Transverse colon (tissue), 4 donors: Measurements from ENCODE around the gene DNMBP.

Experiments
- POLR2A ChIP-seq: fragments of 450-650 bp; IDR thresholded peaks from one replicate; pipeline ENCODE4 v1.6.1; 2016; ENCODE audit warnings: antibody characterized with exemption, mild to moderate bottlenecking, moderate library complexity
- POLR2AphosphoS5 ChIP-seq, 3 donors: sonication (generic); formaldehyde crosslinking; IDR thresholded peaks; one replicate each; pipeline ENCODE4 v1.6.1; 2016; ENCODE audit warnings: antibody characterized with exemption in 3 of 3
- TF ChIP-seq, protein P1 (sequence below), 5 experiments: fragments of 200-600 bp in 3 of 5; fragments of 450-650 bp in 2 of 5; sonication (generic) in 3 of 5; IDR thresholded peaks; 1 replicate in 2 of 5; 2 replicates in 3 of 5; pipeline ENCODE4 v1.5.1; 2016 to 2017; ENCODE audit warnings: antibody characterized with exemption in 5 of 5, inconsistent platforms in 3 of 5, mild to moderate bottlenecking in 2 of 5, moderate library complexity in 1 of 5

DNA sequence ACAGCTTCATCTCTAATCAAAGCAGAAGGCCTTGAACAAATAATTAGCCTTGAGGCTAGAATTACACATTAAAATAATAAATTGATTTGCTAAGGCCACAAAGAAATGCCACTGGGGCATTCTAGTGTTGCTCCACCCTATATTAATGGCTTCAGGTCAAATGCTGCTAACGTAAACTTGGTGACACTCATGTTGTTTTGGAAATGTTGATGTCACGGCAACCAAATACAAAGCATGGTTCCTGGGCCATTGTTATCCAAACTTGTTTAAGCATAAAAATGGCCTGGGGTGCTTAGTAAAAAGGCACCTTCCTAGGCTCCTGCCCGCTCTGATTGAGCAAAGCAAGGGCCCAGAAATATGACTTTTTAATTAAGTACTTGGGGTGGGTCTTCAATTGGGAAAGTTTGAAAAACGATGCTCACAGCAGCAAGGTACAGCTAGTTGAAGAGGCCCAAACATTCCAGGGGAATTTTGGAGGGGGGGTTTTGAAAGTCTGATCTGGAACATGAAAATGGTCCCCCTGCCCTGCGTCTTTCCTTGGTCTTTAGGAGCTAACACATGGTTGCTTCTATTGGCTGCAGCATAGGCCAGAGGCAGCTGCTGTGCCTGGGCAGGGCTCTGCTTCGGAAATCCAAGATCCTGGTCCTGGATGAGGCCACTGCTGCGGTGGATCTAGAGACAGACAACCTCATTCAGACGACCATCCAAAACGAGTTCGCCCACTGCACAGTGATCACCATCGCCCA lies 159.6 kb downstream of the DNMBP start:
- TF ChIP-seq POLR2AphosphoS5 (IDR thresholded peaks at IDR 0.05), result no peak
- TF ChIP-seq, protein P1, sequence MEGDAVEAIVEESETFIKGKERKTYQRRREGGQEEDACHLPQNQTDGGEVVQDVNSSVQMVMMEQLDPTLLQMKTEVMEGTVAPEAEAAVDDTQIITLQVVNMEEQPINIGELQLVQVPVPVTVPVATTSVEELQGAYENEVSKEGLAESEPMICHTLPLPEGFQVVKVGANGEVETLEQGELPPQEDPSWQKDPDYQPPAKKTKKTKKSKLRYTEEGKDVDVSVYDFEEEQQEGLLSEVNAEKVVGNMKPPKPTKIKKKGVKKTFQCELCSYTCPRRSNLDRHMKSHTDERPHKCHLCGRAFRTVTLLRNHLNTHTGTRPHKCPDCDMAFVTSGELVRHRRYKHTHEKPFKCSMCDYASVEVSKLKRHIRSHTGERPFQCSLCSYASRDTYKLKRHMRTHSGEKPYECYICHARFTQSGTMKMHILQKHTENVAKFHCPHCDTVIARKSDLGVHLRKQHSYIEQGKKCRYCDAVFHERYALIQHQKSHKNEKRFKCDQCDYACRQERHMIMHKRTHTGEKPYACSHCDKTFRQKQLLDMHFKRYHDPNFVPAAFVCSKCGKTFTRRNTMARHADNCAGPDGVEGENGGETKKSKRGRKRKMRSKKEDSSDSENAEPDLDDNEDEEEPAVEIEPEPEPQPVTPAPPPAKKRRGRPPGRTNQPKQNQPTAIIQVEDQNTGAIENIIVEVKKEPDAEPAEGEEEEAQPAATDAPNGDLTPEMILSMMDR (IDR thresholded peaks at IDR 0.05), result no peak
- no peak for TF ChIP-seq POLR2A
